ENCODE results near the gene NEGR1. TPM values are rescaled to one million over a fixed set of nuclear protein-coding genes. Genes with fewer than 3 reads are reported as not detected.

The NEGR1 gene
- total RNA-seq, 1 experiment from 2014 or later: 4.1 TPM

- Mint-ChIP-seq H3K27me3 (ENCODE audit: insufficient read depth, unreplicated experiment) (no peaks in the 10 kb centered on the region), H3K4me1 (ENCODE audit: insufficient read depth, unreplicated experiment) (peaks cover 5% of the 10 kb centered on the region), H3K36me3 (ENCODE audit: insufficient read depth, unreplicated experiment) (no peaks in the 10 kb centered on the region), H3K9me3 (ENCODE audit: unreplicated experiment) (peaks cover 11% of the 10 kb centered on the region), H3K27ac (ENCODE audit: low read depth, unreplicated experiment) (no peak overlapping the region), H3K4me3 (ENCODE audit: unreplicated experiment) (no peak overlapping the region)
- intact Hi-C loops (cut with micrococcal nuclease): no loop called here
- BruUV-seq (replicated peaks): no TSS peak
- CTCF ChIA-PET: no interaction called here
- DNase-seq (ENCODE audit: unreplicated experiment): no peak
- no peak for TF ChIP-seq CTCF (IDR thresholded peaks at IDR 0.05; ENCODE audit: unreplicated experiment)
- POLR2A ChIA-PET: no interaction called here
Measured at GRCh38 chr1:71635568-71635967, 646.8 kb downstream of the NEGR1 start.

- Mint-ChIP-seq H3K27me3 (ENCODE audit: insufficient read depth, unreplicated experiment) (no peaks in the 10 kb centered on the region), H3K36me3 (ENCODE audit: insufficient read depth, unreplicated experiment) (no peaks in the 10 kb centered on the region), H3K4me1 (ENCODE audit: insufficient read depth, unreplicated experiment) (peaks cover 5% of the 10 kb centered on the region), H3K4me3 (ENCODE audit: unreplicated experiment) (no peak overlapping the region), H3K9me3 (ENCODE audit: unreplicated experiment) (peaks cover 11% of the 10 kb centered on the region), H3K27ac (ENCODE audit: low read depth, unreplicated experiment) (no peak overlapping the region)
- intact Hi-C loops (cut with micrococcal nuclease): no loop called here
- no TSS peak for BruUV-seq (replicated peaks)
- no peak for DNase-seq (ENCODE audit: unreplicated experiment)
- TF ChIP-seq CTCF (IDR thresholded peaks at IDR 0.05; ENCODE audit: unreplicated experiment): no peak
- CTCF ChIA-PET: no interaction called here
- POLR2A ChIA-PET: no interaction called here
Measured at GRCh38 chr1:71634159-71634558, 648.2 kb downstream of the NEGR1 start.

- ChIA-PET CTCF (no interaction called here), POLR2A (interaction anchor here (0.7 kb wide), 1 partner anchor 130 kb away, joined by 4 read pairs; no protein-coding TSS in a partner anchor)
- no peaks in the 10 kb centered on the region for H3K27me3 Mint-ChIP-seq (ENCODE audit: insufficient read depth, unreplicated experiment)
- H3K9me3 Mint-ChIP-seq (ENCODE audit: unreplicated experiment): peaks cover 5% of the 10 kb centered on the region
- intact Hi-C loops (cut with micrococcal nuclease): no loop called here
- no peaks in the 10 kb centered on the region for H3K4me1 Mint-ChIP-seq (ENCODE audit: insufficient read depth, unreplicated experiment)
- no TSS peak for BruUV-seq (replicated peaks)
- H3K4me3 Mint-ChIP-seq (ENCODE audit: unreplicated experiment): no peak overlapping the region
- no peak for TF ChIP-seq CTCF (IDR thresholded peaks at IDR 0.05; ENCODE audit: unreplicated experiment)
- no peaks in the 10 kb centered on the region for H3K36me3 Mint-ChIP-seq (ENCODE audit: insufficient read depth, unreplicated experiment)
- no peak for DNase-seq (ENCODE audit: unreplicated experiment)
- no peak overlapping the region for H3K27ac Mint-ChIP-seq (ENCODE audit: low read depth, unreplicated experiment)
Measured at GRCh38 chr1:71630073-71630472, 652.3 kb downstream of the NEGR1 start.

- ChIA-PET CTCF (no interaction called here), POLR2A (no interaction called here)
- no peaks in the 10 kb centered on the region for H3K36me3 Mint-ChIP-seq (ENCODE audit: insufficient read depth, unreplicated experiment)
- H3K27me3 Mint-ChIP-seq (ENCODE audit: insufficient read depth, unreplicated experiment): no peaks in the 10 kb centered on the region
- no peaks in the 10 kb centered on the region for H3K4me1 Mint-ChIP-seq (ENCODE audit: insufficient read depth, unreplicated experiment)
- intact Hi-C loops (cut with micrococcal nuclease): no loop called here
- no peak for DNase-seq (ENCODE audit: unreplicated experiment)
- H3K4me3 Mint-ChIP-seq (ENCODE audit: unreplicated experiment): no peak overlapping the region
- no peaks in the 10 kb centered on the region for H3K9me3 Mint-ChIP-seq (ENCODE audit: unreplicated experiment)
- no TSS peak for BruUV-seq (replicated peaks)
- no peak overlapping the region for H3K27ac Mint-ChIP-seq (ENCODE audit: low read depth, unreplicated experiment)
- no peak for TF ChIP-seq CTCF (IDR thresholded peaks at IDR 0.05; ENCODE audit: unreplicated experiment)
Measured at GRCh38 chr1:71625004-71625403, 657.3 kb downstream of the NEGR1 start.
